Osteocyte (in vitro differentiated cells): Measurements from ENCODE around the gene FBF1. TPM values are rescaled to one million over a fixed set of nuclear protein-coding genes. Genes with fewer than 3 reads are reported as not detected.

Source experiments
- DNase-seq: peaks from one replicate; pipeline ENCODE4 v3.0.0; 2021; ENCODE audit warnings: mixed read lengths; ENCODE audit not compliant: unreplicated experiment; ENCODE audit errors: extremely low spot score
- H3K27ac Mint-ChIP-seq: one replicate; pipeline ENCODE4 v1.8.0; 2021; ENCODE audit warnings: mild to moderate bottlenecking, mixed read lengths; ENCODE audit not compliant: unreplicated experiment
- H3K27me3 Mint-ChIP-seq: one replicate; pipeline ENCODE4 v1.8.0; 2021; ENCODE audit warnings: mixed read lengths; ENCODE audit not compliant: unreplicated experiment
- H3K36me3 Mint-ChIP-seq: one replicate; pipeline ENCODE4 v1.8.0; 2021; ENCODE audit warnings: mixed read lengths; ENCODE audit not compliant: unreplicated experiment
- H3K4me1 Mint-ChIP-seq: one replicate; pipeline ENCODE4 v1.8.0; 2021; ENCODE audit warnings: mixed read lengths; ENCODE audit not compliant: unreplicated experiment
- H3K4me3 Mint-ChIP-seq: one replicate; pipeline ENCODE4 v1.8.0; 2021; ENCODE audit warnings: mild to moderate bottlenecking, moderate library complexity, mixed read lengths; ENCODE audit not compliant: unreplicated experiment
- H3K9me3 Mint-ChIP-seq: one replicate; pipeline ENCODE4 v1.8.0; 2021; ENCODE audit warnings: mixed read lengths; ENCODE audit not compliant: unreplicated experiment
- CTCF ChIP-seq: fragments of 200-600 bp; sonication (generic); IDR thresholded peaks from 2 replicates; pipeline ENCODE4 v1.5.0; 2021; ENCODE audit warnings: antibody characterized with exemption, mild to moderate bottlenecking, moderate library complexity
- total RNA-seq: library from RNA; stranded (reverse); gene quantifications from 2 replicates; pipeline ENCODE4 v1.2.1, GENCODE V29; 2021

The FBF1 gene
- total RNA-seq, 1 donor from 2014 or later: 14.8 TPM

GRCh38 chr17:75897160-75898019 lies 43.5 kb downstream of the FBF1 start:
- no peak for DNase-seq
- Mint-ChIP-seq H3K9me3 (no peaks in the 10 kb centered on the region), H3K36me3 (peaks cover 11% of the 10 kb centered on the region), H3K4me1 (peaks cover 24% of the 10 kb centered on the region), H3K27ac (peak overlapping the region; percentile 68), H3K4me3 (peak overlapping the region; percentile 65), H3K27me3 (no peaks in the 10 kb centered on the region)
- no peak for TF ChIP-seq CTCF

- peaks cover 8% of the 10 kb centered on the region for H3K36me3 Mint-ChIP-seq
- TF ChIP-seq CTCF: peak; percentile 40
- no peaks in the 10 kb centered on the region for H3K27me3 Mint-ChIP-seq
- H3K27ac Mint-ChIP-seq: peak within 1 kb of the TSS; percentile 70
- peak within 1 kb of the TSS; percentile 77 for H3K4me3 Mint-ChIP-seq
- peak; percentile 90 for DNase-seq
- no peaks in the 10 kb centered on the region for H3K9me3 Mint-ChIP-seq
- peaks cover 24% of the 10 kb centered on the region for H3K4me1 Mint-ChIP-seq
These were observed 44.3 kb downstream of the FBF1 start, which contains the start of gene TRIM65 for GRCh38 chr17:75896415-75897159. TRIM65 (minus strand) TSS chr17:75896951; CDS start chr17:75896937, 14 bp downstream.

GRCh38 chr17:75895370-75896155 lies 45.3 kb downstream of the FBF1 start:
- Mint-ChIP-seq H3K4me1 (peaks cover 24% of the 10 kb centered on the region), H3K9me3 (no peaks in the 10 kb centered on the region), H3K27me3 (no peaks in the 10 kb centered on the region), H3K36me3 (peaks cover 6% of the 10 kb centered on the region), H3K4me3 (peak overlapping the region; percentile 77), H3K27ac (peak overlapping the region; percentile 70)
- peak; percentile 35 for TF ChIP-seq CTCF
- no peak for DNase-seq

- Mint-ChIP-seq H3K4me1 (peaks cover 24% of the 10 kb centered on the region), H3K9me3 (no peaks in the 10 kb centered on the region), H3K36me3 (peaks cover 9% of the 10 kb centered on the region), H3K27me3 (no peaks in the 10 kb centered on the region), H3K4me3 (no peak overlapping the region), H3K27ac (no peak overlapping the region)
- TF ChIP-seq CTCF: no peak
- no peak for DNase-seq
These were observed 46.7 kb downstream of the FBF1 start for GRCh38 chr17:75894049-75894733.
